Measurements from ENCODE around the gene EXOC7.

EXOC7 gene

DNA sequence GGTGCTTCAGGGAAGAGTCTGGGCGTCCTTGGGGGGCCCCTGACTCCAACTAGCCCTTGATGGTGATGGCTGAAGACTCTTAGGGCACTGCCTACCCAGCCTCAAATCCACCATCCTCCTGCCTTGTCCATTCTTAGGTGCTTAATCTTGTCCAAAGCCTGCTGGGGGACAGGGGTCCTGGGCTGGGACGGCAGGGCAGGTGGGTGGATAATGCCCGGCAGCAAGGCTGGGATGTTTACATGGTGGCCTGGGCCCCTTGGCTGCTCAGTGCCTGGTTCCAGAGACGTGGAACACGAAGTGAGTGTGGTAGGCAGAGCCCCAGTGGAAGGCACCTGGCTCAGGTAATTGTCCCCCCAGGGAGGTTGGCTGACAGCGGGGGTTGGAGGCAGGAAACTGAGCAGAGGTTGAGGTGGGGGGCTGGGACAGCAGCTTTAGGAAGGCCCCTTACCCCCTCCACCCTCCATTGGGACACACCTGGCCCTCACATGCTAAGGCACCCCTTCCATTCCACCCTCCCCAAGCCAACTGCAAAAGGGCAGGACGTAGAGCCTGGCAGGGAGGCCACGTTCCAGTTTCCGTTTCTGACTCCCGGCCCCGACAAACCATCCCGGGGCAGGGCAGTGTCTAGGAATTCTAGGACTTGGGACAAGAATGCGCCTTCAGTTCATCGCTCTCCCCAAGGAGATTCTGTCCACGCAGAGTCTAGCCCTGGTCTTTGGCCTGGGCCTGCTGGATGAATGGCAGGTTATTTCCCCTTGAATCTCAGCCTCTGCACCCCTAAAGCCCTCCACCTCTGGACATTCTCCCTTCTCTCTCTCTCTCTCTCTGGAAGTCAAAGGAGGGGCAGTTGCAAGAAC is 35.5 kb upstream of the EXOC7 start:
- TF ChIP-seq, protein P1, sequence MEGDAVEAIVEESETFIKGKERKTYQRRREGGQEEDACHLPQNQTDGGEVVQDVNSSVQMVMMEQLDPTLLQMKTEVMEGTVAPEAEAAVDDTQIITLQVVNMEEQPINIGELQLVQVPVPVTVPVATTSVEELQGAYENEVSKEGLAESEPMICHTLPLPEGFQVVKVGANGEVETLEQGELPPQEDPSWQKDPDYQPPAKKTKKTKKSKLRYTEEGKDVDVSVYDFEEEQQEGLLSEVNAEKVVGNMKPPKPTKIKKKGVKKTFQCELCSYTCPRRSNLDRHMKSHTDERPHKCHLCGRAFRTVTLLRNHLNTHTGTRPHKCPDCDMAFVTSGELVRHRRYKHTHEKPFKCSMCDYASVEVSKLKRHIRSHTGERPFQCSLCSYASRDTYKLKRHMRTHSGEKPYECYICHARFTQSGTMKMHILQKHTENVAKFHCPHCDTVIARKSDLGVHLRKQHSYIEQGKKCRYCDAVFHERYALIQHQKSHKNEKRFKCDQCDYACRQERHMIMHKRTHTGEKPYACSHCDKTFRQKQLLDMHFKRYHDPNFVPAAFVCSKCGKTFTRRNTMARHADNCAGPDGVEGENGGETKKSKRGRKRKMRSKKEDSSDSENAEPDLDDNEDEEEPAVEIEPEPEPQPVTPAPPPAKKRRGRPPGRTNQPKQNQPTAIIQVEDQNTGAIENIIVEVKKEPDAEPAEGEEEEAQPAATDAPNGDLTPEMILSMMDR (IDR thresholded peaks at IDR 0.05), result no peak
- no peaks in the 10 kb centered on the region for H3K9me3 ChIP-seq
- no peak overlapping the region for H3K27ac ChIP-seq
- H3K4me3 ChIP-seq (ENCODE audit: low read depth in 1 of 2, low read length in 1 of 2), result no peak overlapping the region
- peaks cover 66% of the 10 kb centered on the region for H3K27me3 ChIP-seq
- no peaks in the 10 kb centered on the region for H3K36me3 ChIP-seq
- H3K4me1 ChIP-seq (ENCODE audit: control insufficient read depth in 1 of 2, insufficient read depth in 1 of 2, low read depth in 1 of 2, low read length in 1 of 2), result peaks cover 31% of the 10 kb centered on the region in 2 experiments

DNA sequence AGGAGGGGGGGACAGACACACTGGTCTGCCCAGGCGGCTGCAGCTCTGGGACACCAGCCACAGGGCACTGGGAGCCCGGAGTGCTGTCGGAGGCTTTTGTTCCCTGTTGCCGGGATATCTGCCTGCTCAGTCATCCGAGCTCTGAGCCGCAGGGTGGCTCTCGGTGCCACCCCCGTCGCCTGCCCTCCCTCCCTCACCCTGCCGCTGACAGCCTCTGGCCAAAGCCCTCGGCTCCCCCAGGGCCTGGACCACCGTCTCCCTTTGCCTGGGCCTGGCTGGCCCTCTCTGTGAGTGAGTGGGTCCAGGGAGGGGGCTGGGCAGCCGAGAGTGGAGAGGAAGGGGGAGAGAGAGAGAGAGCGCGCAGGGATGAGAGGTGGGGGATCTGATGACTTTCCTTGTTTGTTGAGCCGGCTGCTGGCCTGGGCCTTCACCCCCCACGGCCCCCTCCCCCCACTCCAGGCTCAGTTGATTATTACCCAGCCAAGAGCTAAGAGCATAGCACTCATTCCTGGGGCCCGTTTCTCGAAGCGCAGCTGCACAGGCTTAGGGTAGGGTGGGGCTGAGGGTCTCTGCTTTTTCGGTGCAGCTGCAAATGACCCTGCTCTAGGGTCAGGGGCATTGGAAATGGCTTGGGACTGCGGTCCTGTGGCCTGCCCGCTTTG is 34.8 kb upstream of the EXOC7 start:
- Histone ChIP-seq H3K27me3 (peaks cover 66% of the 10 kb centered on the region), H3K27ac (no peak overlapping the region), H3K4me3 (ENCODE audit: low read depth in 1 of 2, low read length in 1 of 2) (no peak overlapping the region), H3K4me1 (ENCODE audit: control insufficient read depth in 1 of 2, insufficient read depth in 1 of 2, low read depth in 1 of 2, low read length in 1 of 2) (peaks cover 24 to 25% of the 10 kb centered on the region in 2 experiments), H3K9me3 (no peaks in the 10 kb centered on the region), H3K36me3 (no peaks in the 10 kb centered on the region)
- TF ChIP-seq, protein P1 (IDR thresholded peaks at IDR 0.05), result no peak

DNA sequence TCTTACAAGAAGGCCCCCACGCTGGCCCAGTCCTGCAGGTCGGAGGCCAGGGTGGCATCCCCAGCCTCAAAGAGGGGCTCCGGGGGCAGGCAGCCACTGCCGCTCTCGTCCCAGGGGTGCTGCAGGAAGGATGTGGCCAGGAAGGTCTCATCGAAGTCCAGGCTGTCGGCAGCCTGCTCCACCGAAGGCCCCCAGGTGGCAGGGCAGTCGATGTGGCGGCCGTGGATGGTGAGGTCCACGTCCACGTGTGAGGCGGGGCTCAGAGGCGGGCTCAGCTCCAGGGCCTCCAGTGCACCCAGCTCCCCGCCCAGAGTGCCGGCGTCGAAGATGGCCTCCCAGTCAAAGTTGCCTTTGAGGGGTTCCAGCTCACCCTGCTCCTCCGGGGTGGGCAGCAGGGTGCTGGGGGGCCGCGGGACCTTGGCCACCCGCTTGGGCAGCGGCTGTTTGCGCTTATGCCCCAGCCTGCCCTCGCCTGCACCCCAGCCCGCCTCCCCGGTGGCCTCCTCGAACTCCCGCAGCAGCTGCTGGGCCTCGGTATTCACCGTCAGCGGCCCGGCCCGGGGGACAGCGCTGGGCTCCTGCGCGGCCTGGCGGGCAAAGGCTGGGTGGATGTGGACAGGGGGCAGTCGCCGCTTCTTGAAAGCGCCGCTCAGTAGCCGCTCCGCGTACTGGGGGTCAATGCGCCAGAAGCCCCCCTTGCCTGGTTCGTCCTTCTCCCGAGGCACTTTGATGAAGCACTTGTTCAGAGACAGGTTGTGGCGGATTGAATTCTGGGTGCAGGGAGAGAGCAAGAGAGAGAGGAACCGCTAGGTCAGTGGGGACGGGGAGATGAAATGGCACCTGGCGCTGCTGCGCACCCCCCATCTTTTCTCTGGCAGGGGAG is 34.0 kb upstream of the EXOC7 start:
- TF ChIP-seq, protein P1 (IDR thresholded peaks at IDR 0.05), result no peak
- Histone ChIP-seq H3K27me3 (peaks cover 59% of the 10 kb centered on the region), H3K27ac (no peak overlapping the region), H3K9me3 (no peaks in the 10 kb centered on the region), H3K4me3 (ENCODE audit: low read depth in 1 of 2, low read length in 1 of 2) (no peak overlapping the region), H3K36me3 (no peaks in the 10 kb centered on the region), H3K4me1 (ENCODE audit: control insufficient read depth in 1 of 2, insufficient read depth in 1 of 2, low read depth in 1 of 2, low read length in 1 of 2) (peaks cover 21 to 23% of the 10 kb centered on the region in 2 experiments)

DNA sequence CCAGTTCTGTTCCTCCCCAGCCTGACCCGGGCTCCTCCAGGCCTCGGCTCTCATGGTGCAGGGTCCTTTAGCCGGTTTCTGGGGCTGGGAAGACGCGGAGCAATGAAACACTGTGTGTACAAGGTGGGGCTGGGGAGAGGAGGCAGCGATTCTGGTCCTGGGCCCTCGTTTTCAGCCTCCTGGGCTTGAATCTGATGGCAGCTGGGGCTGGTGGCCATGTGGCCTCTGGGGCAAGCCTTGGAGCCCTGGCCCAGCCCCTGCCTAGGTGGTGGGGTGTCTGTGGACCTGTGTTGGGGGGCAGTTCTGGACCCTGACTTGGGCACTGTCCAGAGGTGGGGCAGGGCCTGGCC is 33.4 kb upstream of the EXOC7 start:
- peaks cover 21 to 23% of the 10 kb centered on the region in 2 experiments for H3K4me1 ChIP-seq (ENCODE audit: control insufficient read depth in 1 of 2, insufficient read depth in 1 of 2, low read depth in 1 of 2, low read length in 1 of 2)
- TF ChIP-seq, protein P1 (IDR thresholded peaks at IDR 0.05), result no peak
- no peaks in the 10 kb centered on the region for H3K36me3 ChIP-seq
- H3K9me3 ChIP-seq, result no peaks in the 10 kb centered on the region
- no peak overlapping the region for H3K27ac ChIP-seq
- H3K27me3 ChIP-seq, result peaks cover 53% of the 10 kb centered on the region
- H3K4me3 ChIP-seq (ENCODE audit: low read depth in 1 of 2, low read length in 1 of 2), result no peak overlapping the region

DNA sequence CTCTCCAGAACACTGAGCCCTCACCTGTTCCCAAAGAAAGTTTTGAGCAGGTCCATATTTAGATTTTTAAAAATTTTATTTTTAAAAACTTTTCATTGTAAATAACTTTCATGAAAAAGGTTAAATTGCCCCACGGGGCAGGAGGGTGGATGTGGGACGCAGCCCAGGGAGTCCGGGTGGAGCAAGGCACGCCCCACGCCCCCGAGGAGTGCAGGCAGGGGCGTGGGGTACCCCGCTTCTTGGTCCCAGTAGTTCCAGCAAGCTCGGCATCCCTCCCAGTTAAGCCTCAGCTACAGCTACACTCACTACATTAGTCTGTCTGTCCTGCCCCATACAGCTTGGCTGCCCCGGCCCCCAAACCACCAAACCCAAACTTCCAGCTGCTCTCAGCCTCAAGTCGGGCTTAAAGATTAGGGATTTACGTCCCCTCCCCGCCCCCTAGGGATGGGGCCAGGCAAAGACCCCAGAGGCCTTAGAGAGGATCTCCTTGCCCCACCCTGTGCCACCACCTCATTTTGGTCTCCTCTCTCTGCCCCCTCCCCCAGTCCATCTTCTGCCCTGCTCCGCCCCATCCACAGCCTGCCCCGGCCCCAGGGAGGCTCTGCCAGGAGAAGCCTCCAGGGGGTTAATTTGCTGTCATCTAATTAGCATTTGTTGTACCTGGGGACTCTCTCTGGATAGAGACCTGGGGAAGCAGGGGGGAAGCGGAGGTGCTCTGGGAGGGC is 32.9 kb upstream of the EXOC7 start:
- H3K9me3 ChIP-seq, result no peaks in the 10 kb centered on the region
- no peak overlapping the region for H3K4me3 ChIP-seq (ENCODE audit: low read depth in 1 of 2, low read length in 1 of 2)
- TF ChIP-seq, protein P1 (IDR thresholded peaks at IDR 0.05), result no peak
- H3K27me3 ChIP-seq, result peaks cover 53% of the 10 kb centered on the region
- H3K4me1 ChIP-seq (ENCODE audit: control insufficient read depth in 1 of 2, insufficient read depth in 1 of 2, low read depth in 1 of 2, low read length in 1 of 2), result peaks cover 17 to 18% of the 10 kb centered on the region in 2 experiments
- no peaks in the 10 kb centered on the region for H3K36me3 ChIP-seq
- no peak overlapping the region for H3K27ac ChIP-seq

Measured in neutrophil (primary cell).